CD4-positive, alpha-beta T cell treated with Interleukin-6 for 4 hours (primary cell): ENCODE results near the gene USH1G.

Experiments used
- DNase-seq: peaks from one replicate; pipeline ENCODE4 v3.0.0-alpha.2; 2020; ENCODE audit warnings: mixed read lengths

USH1G gene

DNA sequence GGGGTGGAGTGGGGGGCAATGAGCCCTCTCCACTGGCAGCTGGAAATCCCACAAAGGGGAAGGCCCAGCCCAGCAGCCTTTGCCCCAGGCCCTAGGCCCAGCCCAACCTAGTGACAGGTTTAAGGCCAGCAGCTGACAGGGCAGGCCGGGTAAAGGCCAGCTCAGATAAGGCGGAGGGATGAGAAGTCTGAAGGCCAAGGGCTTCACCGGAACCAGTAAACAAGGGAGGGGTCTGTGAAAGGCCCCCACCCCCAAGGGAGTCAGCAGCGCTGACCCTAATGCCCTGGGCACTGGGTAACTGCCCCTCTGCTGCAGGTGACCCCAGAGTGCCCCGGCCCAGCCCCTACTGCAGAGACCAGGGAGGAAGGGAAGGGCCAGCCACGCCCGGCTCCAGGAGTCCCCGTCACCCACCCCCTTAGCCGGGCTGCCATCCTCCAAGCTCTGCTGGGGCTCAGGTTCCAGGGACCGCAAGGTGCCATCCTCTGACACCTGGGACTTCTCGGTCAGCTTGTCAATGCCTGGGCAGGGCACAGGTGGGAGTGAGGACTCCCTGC lies 30.2 kb upstream of the USH1G start:
- DNase-seq = no peak

DNA sequence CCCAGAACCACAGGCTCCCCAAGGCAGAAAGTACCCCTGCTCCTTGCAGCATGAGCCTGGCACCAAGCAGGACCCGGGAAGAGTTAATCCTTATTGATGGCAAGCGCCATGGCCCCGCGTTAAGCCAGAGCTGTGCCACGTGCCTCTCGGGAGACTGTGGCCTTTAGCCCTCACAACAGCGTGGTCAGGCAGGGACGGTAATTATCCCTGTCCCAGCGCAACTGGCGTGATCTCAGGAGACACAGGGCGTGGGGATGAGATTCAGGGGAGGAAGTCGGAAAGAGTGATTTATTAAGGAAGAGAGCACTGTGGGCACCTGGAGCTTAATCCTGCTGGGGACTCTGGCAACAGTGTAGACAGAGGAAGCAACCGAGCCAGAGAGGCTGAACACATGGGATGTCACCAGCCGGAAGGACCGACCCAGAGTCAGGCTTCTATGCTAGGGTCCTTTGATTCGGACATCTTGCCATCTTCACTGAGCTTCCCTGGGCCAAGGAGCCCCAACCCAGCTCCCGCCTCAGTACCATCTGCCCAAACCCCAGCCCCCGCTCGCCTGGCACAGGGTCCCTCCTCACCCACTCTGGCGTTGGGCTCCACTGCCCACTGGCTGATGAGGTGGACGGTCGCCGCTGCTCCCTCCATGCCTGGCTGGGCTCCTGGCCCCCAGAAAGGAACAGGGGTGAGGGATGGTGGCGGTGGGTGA lies 29.5 kb upstream of the USH1G start:
- DNase-seq = no peak

DNA sequence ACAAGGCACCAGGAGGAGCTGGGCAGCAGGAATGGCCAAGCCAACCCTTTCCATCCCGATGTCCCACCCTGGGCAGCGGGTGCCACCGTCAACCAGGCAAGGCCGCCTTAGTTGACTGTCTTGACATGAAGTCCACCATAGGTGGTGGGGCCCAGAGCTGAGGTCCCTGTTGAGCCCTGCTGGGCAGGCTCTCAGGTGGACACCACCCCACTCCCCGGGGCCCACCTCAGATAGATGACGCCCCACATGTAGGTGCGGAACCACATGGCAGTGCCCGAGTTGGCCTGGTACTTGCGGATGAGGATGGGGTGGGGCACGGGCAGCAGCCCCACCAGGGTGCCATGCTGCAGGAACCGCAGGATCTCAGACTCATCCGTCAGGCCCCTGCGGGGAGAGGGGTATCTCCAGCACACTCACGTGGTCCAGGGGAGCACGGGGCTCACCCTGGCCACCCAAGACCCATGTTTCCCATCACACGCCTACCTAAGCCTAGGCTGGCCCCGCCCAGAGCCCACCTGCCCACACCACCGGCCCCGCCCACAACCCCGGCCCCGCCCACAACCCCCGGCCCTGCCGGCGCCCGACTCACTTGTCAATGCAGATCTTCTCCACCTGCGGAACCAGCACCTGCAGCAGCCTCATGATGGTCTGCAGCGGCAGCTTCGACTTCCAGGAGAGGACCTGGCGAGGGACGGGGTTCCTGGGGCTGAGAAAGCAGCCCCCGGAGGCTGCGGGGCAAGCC lies 28.8 kb upstream of the USH1G start:
- DNase-seq = no peak

DNA sequence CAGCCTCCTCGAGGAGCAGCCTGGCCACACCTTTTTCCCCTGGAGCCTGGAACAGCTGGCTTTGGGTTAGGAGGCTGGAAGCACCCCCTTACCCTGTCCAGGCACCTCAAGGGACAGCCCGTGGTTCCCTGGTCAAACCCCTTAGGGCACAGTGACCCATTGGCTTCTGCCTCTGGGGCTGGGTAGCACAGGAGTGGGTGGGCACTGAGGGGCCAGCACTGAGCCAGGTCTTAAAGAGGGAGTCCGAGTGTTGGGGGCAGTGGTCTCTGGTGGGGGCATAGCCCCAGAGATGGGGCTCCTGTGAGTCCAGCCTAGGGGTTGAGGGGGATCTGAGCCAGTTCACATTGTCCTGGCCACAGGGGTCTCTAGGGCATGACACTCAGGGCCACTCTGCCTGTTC lies 28.0 kb upstream of the USH1G start:
- no peak for DNase-seq

DNA sequence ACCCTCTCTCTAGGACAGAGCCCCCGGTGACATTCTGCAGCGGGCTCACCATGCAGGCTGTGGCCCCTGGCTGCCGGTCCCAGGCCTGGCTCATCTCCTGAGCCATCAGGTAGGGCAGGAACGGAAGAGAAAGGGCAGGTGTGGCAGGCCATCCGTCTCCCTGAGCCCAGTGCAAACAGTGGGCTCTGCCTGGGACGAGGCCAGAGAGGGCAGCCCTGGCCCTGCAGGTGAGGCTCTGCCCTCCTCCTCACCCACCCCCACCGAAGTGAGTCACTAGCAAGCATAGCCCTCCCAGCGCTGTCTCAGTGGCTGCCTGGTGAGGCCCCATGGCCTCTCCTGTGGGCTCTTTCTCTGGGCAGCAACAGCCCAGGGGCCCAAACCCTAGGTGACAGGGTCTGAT lies 27.2 kb upstream of the USH1G start:
- DNase-seq = no peak

DNA sequence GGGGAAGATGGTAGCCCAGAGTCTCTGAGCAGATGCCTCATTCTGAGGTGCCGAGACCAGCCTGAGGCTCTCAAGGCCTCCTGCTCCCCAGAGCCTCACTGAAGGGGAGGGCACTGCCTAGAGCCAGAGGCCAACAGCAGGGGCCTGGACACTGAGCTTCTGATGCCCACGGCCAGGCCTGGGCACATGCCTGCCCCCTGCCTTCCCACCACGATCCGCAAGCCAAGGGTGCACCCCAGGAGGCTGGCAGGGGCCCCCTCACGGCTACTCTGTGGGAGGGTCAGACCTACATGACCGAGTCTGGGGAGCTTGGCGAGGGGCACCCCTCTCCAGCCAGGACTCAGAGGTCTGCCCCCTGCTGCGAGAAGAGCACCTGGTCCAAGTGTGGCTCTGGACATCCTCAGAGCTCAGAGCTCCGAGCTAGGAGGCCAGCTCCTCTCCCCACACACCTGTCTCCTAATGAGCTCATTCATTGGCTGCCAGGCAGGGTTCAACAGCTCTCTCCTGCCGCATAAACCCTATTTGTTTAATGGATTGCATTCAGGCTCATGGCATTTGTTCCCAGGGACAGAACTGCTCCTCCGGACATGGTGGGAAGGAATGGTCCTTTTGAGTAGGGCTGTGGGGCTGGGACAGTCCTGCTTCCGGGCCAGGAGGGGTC lies 26.5 kb upstream of the USH1G start:
- DNase-seq = no peak

DNA sequence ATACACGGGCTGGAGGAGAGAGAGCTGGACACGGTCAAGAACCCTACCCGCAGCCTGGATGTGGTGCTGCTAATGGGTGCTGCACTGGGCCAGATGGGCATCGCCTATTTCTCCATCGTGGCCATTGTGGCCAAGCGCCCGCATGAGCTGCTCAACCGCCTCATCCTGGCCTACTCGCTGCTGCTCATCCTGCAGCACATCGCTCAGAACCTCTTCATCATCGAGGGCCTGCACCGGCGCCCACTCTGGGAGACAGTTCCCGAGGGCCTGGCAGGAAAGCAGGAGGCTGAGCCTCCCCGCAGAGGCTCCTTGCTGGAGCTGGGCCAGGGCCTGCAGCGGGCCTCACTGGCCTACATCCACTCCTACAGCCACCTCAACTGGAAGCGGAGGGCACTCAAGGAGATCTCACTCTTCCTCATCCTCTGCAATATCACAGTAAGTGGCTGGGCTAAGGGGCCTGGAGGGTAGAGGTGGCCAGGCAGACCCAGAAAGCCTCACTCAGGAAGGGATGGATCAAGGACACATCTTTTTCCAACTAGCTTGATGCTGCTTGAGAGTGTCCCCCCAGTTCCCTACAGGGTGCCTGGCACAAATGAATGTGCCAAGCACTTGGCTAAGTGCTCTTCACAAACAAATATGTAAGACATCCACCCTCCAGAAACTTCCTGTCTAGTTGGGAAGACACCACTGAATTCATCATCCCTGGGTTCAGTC lies 24.1 kb upstream of the USH1G start:
- no peak for DNase-seq

DNA sequence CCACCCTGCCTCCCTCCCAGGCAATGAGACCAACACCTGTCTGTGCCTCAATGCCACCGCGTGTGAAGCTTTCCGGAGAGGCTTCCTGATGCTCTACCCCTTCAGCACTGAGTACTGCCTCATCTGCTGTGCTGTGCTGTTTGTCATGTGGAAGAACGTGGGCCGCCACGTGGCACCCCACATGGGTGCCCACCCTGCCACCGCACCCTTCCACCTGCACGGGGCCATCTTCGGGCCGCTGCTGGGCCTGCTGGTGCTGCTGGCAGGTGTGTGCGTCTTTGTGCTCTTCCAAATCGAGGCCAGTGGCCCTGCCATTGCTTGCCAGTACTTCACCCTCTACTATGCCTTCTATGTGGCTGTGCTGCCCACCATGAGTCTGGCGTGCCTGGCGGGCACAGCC lies 23.6 kb upstream of the USH1G start:
- DNase-seq = no peak

DNA sequence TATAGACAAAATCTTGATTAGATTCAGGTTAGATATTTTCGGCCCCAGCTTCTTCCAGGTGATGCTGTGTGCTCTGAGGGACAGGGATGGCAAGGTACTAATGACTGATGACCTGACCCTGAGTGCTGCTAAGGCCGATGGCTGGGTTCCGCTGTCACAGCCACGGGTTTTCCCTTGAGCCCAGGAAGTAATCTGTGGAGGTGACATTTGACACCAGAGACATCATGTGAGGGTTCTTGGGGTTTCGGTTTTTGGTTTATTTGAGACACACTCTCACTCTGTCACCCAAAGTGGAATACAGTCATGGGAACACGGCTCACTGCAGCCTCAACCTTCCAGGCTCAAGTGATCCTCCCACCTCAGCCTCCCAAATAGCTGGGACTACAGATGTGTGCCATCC lies 22.5 kb upstream of the USH1G start:
- no peak for DNase-seq

DNA sequence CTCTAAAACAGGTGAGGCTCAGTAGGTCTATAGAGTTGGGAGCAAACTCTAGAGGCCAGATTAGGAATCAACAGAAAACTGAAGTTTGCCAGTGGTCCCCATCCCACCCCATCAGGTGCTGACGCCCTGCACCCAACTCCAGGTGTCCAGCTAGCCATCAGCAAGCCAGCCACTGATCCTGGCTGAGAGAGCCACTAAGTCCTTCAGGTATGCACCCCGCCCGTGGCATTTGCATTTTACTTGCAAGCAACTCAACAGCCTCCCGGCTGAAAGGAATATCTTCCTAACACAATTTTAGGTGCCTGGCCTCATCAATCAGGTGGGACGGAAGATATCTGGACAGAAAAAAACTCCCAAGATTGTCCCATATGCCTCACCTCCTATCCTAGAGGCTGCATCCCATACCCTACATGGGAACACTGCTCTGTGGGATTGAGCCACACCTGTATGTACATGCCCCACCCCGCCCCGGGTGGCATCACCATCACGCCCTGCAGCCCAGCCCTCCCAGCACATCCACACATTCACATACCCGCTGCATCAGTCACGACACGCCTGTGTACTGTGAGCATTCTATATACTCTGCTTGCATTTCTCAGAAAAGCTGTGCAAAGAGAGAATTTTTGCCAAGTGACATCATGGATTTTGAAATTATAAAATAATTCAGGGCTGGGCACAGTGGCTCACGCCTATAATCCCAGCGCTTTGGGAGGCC lies 20.9 kb upstream of the USH1G start:
- no peak for DNase-seq

DNA sequence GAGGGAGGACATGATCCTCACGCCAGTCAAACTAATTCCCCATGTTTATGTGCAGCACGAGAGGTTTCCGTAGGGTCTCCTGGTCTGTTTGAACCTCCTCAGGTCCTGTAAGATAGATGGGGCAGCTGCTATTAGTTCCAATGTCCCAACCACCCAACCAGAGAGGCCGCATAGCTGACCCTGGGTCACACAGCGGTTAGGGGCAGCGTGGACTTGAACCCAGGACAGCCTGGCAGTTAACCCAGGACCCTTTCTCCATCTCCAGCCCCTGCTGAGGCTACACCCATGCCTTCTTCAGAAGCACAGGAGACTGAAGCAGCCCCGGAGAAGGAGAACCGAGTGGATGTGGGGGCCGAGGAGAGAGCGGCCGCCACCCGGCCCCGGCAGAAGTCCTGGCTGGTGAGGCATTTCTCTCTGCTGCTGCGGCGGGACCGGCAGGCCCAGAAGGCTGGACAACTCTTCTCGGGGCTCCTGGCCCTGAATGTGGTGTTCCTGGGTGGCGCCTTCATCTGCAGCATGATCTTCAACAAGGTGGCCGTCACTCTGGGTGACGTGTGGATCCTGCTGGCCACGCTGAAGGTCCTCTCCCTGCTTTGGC lies 18.2 kb upstream of the USH1G start:
- no peak for DNase-seq

DNA sequence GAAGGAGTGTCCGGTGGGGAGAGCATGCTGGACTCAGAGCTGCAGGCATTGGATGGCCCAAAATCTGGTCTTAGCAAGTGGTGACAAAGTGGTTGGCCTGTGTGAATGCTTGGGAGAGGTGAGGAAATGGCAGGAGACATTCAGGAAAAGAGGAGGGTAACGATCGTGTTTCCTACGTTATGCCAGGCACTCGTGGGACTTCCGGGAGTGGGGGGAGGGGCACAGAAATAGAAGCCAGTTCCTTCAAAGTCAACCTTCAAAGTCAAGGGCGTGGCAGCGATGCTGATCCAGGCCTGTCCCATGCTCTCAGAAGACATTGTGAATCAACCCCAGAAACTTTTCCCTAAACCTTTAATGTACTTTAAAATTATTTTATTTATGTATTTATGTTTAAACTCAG lies 16.5 kb upstream of the USH1G start:
- DNase-seq = no peak

DNA sequence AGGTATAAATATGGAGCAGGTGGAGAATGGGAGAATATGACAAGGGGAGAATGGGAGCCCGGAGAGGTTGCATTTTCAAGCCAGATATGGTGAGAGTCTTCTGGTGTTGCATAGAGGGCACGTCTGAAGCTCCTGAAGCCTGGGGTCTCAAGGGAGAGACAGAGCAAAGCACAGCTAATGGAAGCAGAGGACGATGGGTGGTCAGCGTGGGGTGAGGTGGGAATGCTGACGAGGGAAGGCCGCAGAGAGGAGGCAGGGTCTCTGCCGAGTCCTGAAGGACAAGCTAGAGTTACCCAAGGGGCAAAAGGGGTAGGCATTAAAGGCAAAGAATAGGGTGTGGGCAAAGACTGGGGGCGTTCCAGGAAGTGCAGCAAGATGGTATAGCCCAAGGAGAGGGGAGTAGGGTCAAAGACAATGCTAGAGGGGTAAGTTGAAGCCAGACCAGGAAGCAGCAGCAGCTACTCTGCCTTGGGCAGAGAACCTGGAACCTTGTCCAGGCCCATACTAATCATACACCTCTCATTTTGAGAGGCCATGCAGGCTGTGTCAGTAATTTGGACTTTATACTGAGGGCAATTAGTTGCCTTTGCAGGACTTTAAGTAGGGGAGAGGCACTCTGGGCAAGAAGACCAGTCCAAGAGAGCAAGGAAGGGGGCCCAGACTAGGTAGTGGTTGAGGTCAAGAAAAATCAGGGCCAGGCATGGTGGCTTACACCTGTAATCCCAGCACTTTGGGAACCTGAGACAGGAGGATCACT lies 15.3 kb upstream of the USH1G start:
- no peak for DNase-seq

DNA sequence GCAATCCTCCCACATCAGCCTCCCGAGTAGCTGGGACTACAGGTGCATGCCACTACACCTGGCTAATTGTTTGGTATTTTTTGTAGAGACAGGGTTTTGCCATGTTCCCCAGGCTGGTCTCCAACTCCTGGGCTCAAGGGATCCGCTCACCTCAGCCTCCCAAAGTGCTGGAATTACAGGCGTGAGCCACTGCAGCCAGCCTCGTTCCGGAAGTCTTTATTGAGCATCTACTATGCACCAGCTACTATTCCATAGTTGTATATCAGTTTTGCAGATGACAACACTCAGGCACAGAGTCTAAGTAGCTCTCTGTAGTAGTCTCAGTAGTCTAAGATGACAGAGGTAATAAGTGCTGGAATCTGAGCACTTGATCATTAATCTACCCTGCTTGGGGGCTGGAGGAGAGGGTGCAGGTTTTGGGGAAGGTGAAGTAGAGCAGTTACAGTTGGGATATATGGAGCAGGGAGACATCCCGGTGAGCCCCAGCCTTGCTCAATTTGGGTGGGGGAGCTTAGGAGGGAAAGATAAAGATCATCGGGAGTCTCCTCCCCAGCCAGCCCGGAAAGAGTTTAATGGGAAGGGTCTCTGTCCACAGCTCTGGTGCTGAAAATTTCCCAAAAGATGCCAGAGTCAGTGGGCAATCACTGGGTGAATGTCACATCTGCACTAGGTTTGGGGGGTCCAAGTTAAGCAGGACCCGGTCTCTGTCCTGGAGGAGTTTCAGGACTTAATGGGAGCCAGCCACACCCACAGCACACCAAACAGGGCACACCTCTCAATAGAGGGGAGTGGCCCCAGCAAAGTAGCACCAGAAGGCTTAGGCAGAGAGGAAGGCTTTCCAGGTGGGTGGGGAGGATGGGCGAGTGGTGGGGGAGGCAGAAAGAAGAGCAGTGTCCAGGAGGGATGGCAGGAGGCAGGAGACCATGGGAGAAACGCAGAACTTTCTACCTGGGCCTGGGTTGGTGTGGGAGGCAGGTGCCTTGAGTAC lies 14.3 kb upstream of the USH1G start:
- no peak for DNase-seq

DNA sequence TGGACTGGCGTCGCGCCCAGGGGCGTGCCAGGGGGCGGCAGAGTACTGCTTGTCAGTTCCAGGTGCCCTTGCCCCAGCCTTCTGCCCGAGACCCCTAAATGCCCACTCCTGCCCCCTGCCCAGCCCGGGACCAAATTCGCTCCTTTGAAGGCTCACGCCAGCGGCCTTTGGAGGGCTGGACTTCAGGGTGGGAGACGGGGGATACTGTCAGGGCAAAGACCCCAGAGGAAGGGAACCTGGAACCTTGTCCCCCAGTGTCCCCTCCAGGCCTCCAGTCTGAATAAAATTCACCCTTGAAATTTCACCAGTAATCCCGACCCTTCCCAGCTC lies 13.4 kb upstream of the USH1G start:
- no peak for DNase-seq

DNA sequence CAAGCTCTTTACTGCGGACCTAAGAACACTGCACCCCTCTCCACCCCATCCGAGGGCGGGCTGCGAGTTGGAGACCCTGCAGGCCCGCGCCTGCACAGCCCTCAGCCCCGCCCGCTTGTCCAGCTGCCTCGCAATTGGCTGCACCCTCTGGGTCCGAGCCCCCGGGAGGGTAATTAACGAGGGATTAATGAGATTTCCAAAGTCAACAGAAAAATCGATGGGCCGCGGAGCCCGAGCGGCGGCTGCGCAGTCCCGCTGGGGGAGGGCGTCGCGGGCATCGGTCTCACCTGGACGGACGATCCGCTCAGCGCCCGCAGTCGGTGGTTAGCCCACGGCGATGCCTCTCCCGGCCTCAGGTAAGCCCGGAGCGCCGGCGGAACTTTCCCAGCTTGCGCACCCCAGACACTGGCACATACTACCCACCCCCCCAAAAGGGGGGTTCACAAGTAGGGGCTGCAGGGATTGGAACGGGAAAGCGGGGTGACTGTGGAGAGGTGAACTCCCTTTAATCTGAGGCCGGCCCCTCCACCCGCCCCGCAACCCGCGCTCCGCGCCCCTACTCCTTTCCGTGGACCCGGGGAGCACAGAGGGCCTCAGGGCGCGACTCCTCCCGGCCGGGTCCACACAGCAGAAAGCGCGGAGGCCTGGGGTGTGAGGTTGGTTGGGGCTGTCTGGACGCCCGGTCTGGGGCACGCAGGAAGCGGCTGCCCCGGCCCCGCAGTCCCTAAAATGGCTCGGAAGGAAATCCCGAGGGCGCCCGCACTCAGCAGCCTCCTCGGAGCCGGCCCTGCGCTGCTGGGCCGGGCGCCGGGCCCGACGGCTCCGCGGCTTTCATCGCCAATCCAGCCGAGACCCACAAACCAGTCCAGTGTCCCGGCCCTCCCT lies 12.8 kb upstream of the USH1G start, which contains the start of gene OTOP3:
TSS of gene OTOP3 (plus strand) at position 314 of the 885 bp plus-strand sequence. CDS start at position 338, 24 bp downstream.
- DNase-seq = no peak

DNA sequence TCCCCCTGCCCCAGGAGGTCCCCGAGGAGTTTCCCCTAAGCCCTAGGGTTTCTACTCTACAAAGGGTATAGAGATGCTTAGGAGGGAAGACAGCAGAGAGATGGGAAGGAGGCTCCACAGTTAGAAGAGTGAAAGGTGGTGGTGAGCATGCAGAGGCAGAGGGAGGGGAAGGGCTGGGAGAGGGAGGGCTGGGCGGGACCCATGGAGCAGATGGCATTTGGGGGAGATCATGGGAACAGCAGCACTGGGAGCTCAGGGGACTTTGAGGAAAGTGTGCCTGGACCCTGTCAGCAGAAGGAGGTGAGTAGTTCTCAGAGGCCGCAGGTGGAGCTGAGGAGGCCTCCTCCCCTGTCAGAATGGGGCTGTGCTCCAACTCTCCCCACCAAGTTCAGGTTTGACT lies 12.0 kb upstream of the USH1G start:
- no peak for DNase-seq

DNA sequence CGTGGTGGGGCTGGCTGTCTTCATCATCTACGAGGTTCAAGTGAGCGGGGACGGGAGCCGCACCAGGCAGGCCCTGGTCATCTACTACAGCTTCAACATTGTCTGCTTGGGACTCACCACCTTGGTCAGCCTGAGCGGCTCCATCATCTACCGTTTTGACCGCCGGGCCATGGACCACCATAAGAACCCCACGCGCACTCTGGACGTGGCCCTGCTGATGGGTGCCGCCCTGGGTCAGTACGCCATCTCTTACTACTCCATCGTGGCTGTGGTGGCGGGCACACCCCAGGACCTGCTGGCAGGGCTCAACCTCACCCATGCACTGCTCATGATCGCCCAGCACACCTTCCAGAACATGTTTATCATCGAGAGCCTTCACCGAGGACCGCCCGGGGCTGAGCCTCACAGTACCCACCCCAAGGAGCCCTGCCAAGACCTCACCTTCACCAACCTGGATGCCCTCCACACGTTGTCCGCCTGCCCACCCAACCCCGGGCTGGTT lies 7.5 kb upstream of the USH1G start:
- no peak for DNase-seq

DNA sequence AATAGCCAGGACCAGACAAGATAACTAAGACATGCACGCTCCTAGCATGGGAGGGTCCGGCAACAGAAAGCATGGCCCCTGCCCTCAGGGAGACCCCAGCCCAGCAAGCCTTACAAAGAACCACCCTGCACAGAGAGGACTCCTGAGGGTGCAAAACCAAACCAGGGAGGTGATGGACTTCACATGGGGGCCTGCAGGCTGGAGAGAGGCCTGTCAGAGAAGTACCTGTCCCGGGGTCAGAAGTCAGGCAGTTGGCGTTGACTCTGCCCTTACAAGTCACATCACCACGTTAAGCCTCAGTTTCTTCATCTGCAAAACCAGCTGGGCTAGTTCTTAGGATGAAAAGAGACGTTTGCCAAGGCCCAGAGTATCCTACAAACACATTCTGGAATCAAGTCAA lies 5.7 kb upstream of the USH1G start:
- no peak for DNase-seq
